Measurements from ENCODE around the gene RND2.
A peak's percentile ranks its signal among the peaks of the same experiment; 100 is the strongest.
"Not testable (repeated sequence)": the region's sequence is repeated elsewhere in the genome, so short reads cannot be mapped to it uniquely, and the experiment has no call there.

RND2 gene

DNA sequence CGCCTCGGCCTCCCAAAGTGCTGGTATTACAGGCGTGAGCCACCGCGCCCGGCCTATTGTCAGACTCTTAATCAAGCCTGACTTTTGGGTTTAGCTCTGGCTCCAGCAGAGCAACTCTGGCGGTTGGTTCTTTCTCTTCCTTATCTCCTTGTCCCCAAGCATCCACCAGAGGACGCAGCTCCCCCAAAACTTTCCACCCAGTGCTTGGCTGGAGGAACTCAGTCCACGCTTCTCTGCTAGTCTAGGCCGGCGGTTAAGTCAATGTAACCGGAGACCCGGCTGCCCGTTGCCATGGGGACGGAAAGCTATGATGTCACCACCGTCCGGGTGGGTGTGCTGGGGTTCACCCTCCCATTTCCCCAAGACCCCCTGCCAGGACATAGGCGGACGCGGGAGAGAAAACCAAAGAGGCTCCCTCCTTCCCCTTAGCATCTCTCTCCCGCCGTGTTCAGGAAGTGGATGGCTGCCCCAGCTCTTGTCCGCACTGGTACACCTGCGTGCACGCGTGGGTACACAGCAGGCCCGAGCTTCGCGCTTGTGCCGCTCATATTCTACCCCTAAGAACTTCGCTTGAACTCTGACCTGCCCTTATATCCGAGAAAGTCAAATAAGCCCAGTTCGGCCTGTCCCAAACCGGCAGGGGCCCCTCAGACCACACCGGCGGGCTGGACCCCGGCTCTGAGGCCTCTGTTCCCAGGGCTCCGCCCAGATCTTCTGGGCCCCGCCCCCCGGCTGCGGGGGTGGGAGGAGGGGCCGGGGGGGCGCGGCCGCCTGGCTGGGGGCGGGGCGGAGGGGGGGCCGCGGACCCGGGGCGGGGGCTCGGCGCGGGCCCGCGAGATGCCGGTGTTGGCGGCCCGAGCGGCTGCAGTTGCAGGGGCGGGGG is at the start of gene RND2:
Gene RND2 (plus strand): TSS at position 825 of the 883 bp plus-strand sequence. CDS start 117 bp downstream, outside the sequence.
- peak; percentile 89 to 96 (median 93) for DNase-seq

DNA sequence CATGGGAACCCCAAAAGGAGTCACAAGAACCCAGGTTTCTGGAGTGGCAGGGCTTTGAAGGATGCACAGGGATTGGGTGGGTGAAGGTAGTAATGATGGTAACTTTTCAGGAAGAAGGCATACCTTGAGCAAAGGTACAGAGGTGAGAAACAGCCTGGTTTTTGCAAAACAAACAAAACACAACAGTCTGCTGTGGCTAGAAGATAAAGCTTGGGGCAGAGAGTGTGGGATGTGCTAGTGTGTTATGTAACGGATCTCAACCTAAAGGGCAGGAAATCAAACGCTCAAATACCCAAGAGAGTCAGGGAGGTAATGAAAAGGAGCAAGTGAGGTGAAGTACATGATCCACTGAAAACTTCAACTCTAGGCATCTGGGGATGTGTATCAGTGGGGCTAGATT is 49.8 kb upstream of the RND2 start:
- DNase-seq = no peak

DNA sequence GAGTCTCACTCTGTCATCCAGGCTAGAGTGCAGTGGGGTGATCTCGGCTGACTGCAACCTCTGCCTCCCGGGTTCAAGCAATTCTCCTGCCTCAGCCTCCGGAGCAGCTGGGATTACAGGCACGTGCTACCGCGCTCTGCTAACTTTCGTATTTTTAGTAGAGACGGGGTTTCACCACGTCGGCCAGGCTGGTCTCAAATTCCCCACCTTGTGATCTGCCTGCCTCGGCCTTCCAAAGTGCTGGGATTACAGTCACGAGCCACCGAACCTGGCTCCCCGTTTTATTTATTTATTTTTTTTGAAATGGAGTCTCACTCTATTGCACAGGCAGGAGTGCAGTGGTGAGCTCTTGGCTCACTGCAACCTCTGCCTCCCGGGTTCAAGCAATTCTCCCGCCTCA is 49.3 kb upstream of the RND2 start:
- DNase-seq = not testable (repeated sequence)

DNA sequence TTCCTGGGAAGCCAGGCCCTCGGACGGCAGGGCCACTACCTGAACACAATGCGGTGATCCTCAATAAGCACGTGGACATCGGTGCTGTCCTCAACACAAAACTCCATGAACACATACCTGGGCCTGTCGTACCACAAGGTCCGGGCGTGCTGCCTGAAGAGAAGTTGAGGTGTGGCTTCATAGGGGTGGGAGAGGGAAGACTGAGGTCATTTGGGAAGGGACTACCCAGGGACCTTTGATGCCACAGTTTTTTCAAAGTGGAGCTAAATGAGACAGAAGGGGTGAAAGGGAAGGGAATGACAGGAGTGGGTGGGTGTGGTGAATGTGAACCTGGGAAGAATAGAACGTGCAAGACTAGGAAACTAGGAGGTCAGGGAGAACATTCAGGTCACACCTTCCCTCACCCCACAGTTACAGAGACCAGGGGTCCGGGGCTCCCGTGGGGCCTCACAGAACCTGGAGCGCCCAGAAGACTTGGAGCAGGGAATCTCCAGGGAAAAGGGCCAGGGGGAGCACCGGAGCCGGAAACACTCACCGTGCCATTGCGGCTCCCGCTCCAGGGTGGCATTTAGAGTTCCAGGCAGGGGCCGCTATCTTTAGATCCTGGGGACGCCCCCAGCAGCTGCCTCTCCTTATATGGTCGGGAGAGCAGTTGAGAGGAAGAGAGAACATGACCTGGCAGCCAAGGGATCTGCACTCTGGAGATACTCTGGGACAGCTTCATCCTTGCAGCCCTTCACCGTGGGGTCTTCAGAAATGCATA is 45.3 kb upstream of the RND2 start, which contains the start of gene PTGES3L:
Gene PTGES3L (minus strand): TSS at position 570 of the 763 bp plus-strand sequence. CDS start 27 bp downstream, at position 543.
- DNase-seq = peak; percentile 57 to 91 (median 85)

GRCh38 chr17:42980274-42980765 is 44.7 kb upstream of the RND2 start, which contains the start of gene RUNDC1:
RUNDC1 (plus strand) TSS chr17:42980565; CDS start chr17:42980577, 12 bp downstream.
- peak; percentile 94 to 96 (median 96) for DNase-seq

DNA sequence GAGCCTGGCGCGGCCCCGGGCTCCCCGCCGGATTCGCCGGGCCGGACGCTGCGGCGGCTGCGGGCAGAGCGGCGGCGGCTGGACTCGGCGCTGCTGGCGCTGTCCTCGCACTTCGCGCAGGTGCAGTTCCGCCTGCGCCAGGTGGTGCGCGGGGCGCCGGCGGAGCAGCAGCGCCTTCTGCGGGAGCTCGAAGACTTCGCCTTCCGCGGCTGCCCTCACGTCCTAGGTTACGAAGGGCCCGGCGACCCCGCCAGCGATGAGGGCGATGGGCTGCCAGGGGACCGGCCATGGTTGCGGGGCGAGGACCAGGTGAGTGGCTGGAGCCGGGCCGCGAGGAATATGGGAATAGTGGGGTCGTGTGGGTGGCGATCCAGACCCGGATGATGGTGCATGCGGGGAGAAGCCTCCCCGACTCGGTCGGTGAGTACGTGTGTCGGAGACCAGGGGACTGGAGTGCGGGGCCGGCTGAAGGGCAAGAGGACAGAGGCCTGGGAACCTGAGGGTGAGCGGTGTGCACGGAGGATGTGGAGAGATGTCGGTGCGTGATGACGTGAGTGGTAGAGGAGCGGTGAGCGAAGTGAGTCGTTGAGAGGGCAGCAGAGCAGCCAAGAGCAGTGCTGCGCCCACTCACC is 44.1 kb upstream of the RND2 start:
- DNase-seq = peak; percentile 38 to 89 (median 86)

- DNase-seq = no peak
Measured at GRCh38 chr17:42982266-42982665, 42.8 kb upstream of the RND2 start.

DNA sequence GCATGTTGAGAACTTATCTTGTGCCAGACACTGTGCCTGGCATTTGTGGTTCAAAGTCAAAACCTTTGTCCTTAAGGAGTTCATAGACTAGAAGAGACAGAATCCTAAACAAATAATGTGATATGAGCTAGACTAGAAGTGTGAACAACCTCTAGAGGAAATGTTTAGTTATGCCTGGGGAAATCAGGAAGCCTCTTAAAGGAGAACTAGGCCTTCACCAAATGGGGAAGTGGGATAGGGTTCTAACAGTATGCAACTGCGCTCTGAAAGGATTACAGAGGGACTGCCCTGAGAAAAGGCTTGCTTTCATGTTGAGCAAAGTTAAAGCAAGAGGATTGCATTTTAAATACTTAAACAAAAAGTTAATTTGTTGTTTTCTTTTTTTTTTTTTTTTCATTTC is 39.8 kb upstream of the RND2 start:
- DNase-seq = no peak

DNA sequence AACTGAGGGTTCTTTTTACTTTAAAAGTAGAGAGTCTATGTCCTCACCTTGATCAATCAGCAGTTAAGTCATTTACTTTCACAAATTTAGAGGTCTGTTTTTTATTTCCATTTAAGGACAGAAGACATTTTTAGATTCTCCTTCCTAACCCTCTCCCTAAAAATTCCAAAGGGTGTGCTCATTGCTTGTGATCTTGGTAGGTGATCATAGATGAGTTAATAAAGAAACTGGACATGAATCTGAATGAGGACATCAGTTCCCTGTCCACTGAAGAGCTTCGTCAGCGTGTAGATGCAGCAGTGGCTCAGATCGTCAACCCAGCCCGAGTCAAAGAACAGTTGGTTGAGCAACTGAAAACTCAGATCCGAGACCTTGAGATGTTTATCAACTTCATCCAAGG is 35.9 kb upstream of the RND2 start:
- DNase-seq = no peak

DNA sequence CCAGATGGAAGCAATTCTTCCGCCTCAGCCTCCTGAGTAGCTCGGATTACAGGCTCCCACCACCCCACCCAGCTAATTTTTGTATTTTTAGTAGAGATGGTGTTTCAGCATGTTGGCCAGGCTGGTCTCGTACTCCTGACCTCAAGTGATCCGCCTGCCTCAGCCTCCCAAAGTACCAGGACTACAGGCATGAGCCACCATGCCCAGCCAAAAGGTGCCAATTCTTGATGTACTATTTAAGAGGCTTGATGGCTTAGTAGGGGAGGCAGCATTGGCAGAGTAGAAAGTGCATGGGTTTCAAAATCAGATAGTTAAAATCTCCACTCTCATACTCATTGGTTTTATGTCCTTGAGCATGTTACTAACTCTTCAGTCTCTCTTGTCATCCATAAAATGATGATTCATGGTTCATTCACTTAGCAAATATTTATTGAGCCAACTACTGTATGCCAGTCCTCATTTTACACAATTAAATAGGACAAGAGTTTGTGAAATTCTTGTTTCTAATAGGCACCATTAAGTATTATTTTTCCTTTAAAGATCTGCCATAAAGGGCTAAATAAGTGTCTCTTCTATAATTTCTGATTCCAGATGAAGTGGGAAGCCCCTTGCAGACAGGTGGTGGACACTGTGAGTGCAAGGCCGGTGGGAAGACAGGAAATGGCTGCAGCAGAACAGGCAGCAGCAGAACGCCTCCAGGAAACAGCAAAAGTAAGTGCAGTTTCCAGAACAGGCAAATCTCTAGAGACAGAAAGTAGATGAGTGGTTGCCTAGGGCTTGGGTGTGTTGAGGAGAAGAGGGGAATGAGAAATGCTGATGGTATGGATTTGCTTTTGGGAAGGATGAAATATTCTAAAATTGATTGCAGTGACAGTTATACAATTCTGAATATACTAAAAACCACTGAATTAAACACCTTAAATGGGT is 35.0 kb upstream of the RND2 start:
- no peak for DNase-seq

DNA sequence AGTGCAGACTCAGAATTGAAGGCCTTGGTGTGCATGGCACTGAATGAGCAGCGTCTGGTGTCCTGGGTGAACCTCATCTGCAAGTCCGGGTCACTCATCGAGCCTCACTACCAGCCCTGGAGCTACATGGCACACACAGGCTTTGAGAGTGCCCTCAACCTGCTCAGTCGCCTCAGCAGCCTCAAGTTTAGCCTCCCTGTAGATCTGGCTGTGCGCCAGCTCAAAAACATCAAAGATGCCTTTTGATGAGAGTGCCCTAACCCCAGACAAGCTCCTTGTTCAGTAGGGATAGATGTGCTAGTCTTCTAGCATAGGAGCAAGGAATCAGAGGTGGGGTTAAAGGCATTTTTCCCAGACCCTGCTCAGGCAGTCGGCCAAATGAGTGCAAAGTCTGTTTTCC is 33.6 kb upstream of the RND2 start:
- DNase-seq = no peak

DNA sequence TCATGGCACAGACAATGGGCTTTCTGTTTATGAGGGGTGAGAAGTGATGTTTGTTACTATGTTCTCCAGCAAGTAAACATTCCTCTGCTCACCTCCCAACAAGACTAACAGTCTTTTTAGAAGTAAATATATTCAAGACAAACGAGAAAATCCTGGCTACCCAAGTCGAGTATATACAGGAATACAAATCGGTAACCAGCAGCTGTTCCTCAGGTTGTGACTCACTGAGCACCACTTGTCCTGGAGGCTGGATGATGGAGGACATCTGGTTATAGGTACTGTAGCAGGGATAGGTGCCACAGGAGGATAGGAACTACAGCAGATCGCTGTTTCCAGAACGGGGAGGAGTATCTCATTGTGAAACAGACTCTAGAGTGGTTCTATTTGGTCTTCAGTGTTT is 32.2 kb upstream of the RND2 start:
- no peak for DNase-seq

DNA sequence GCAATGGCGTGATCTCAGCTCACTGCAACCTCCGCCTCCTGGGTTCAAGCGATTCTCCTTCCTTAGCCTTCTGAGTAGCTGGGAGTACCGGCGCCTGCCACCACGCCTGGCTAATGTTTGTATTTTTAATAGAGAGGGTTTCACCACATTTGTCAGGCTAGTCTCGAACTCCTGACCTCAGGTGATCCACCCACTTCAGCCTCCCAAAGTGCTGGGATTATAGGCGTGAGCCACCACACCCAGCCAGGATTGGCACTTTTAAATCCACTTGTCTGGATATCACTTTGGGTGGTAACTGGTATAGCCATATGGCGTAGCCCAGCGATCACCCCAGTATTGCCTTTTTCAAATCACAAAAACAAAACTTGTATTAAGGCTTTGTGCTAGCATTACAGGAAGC is 31.1 kb upstream of the RND2 start:
- not testable (repeated sequence) for DNase-seq

DNA sequence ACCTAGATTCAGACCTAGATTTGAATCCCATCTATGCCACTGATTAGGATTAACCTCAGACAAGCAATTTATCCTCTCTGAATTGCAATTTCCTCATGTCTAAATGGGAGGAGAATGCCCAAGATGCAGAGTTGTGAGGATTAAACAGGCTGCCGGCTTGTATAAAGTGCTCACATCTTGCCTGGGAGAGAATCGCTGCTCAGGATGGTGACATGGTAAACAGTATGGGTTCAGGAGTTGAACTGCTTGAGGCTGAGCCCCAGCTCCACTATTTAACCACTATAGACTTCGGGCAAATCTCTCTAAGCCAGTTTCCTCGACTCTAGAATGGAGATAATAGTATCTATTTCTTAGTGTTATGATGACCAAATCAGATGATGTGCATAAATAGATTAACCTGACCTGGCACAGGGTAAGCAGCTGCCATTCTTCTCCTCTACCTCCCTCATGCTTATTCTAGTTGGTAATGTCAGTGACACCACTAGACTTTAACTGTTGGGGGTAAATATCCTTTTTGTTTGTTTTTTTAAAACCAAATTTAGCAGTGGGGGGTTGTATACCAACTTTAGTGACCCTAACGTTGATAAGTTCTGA is 27.5 kb upstream of the RND2 start:
- DNase-seq = no peak

DNA sequence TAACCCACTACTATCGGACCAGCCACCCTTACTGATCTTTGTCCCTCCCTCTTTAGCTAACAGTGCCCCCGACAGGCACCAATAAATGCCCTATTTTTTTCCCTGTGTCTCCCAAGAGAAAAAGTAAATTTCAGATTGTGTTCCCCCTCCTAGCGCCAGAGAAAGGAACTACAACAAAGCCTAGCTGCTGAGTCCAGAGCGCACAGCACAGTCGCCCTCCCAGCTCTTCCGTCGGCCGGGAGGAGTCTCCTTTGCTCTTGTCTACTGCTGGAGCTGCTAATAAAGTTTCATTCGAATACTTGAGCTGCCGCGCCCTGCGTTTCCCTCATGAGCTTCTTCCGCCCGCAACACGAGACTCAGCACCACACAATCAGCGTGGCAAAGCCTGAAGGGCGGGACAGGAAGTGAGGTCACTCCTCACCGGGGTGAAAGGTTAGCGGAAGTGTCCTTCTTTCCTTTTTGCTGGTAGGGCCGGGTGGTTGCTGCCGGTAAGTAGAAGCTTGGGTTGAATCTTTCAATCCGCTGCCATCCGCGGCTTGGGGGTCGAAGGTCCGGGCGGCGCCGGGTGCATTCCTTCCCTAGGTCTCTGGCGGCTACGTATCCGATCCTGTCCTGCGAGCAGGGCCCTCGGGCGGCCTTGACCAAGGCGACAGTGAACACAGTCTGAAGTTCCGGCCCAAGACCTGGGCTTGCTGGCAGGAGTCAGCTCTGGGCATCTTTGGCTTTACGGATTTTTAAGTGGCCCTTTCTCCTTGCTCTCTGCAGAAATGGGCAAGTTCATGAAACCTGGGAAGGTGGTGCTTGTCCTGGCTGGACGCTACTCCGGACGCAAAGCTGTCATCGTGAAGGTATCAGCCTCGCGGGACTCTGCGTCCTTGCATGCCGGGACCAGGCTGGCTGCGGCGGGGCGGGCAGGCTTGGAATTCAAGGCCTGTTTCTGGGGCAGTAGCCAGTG is 26.8 kb upstream of the RND2 start, which contains the start of gene RPL27:
Gene RPL27 (plus strand): TSS at position 436 of the 955 bp plus-strand sequence. CDS start 332 bp downstream, at position 768.
- peak; percentile 98 to 100 (median 99) for DNase-seq

DNA sequence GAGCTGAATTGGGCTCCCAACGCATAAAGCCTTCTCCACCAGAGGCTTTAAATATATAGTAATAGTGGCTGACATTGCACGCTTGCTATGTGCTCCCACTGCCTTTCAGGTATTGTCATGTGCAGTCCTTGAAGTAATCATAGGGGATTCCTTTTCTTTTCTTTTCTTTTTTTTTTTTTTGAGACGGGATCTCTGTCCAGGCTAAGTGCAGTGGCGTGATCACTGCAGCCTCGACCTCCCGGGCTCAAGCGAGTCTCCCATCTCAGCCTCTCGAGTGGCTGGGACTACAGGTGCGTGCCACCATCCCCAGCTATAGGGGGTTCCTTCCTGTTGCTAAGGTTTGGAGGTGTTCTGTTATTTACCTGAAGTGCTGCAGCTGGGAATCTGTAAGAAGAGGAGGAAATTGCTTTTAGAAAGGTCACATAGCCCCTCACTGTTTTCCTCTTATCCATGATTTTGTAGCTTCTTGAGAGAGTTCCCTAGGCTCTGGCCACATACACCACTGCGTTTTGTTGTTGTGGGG is 26.0 kb upstream of the RND2 start:
- DNase-seq = no peak

DNA sequence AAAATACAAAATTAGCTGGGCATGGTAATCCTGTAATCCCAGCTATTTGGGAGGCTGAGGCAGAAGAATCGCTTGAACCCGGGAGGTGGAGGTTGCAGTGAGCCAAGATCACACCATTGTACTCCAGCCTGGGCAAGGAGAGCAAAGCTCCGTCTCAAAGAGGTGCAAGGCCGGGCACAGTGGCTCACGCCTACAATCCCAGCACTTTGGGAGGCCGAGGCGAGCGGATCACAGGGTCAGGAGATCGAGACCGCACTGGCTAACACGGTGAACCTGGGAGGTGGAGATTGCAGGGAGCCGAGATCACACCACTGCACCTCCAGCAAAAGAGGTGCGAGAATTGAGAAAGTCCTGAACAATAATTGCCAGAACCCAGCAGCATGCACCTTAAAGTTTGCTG is 24.1 kb upstream of the RND2 start:
- DNase-seq = not testable (repeated sequence)

DNA sequence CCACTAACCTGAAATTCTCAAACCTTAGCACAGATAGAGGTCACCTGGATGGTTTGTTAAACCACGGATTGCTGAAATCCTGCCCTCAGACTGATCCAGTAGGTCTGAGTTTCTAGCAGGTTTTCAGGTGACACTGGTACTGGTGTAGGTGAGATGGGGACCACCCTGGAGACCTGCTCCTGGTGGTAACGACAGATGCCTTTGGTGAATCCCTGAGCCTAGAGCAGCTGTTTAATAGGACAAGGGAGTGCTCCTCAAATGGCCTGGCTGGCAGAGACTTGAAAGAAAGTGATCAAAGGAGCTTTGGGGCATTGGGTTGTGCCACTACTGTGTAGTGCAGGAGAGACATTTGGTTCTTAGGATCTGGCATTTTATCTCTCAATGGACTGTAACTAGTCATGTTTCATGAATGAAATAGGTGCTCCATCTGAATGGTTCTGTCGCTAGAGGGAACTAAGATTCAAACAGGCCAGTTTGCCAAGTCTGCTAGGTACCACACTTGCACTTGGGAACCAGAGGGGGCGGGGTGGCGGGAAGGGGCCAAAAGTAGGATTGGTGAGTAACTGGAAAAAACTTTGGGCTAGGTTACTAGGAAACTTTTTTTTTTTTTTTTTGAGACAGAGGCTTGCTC is 21.4 kb upstream of the RND2 start:
- no peak for DNase-seq

Measured in NCI-H1417 (cell line).